ENCODE measurements around the gene NOXO1.
"Not testable (repeated sequence)": the region's sequence is repeated elsewhere in the genome, so short reads cannot be mapped to it uniquely, and the experiment has no call there.

NOXO1 gene, protein sequence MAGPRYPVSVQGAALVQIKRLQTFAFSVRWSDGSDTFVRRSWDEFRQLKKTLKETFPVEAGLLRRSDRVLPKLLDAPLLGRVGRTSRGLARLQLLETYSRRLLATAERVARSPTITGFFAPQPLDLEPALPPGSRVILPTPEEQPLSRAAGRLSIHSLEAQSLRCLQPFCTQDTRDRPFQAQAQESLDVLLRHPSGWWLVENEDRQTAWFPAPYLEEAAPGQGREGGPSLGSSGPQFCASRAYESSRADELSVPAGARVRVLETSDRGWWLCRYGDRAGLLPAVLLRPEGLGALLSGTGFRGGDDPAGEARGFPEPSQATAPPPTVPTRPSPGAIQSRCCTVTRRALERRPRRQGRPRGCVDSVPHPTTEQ

DNA sequence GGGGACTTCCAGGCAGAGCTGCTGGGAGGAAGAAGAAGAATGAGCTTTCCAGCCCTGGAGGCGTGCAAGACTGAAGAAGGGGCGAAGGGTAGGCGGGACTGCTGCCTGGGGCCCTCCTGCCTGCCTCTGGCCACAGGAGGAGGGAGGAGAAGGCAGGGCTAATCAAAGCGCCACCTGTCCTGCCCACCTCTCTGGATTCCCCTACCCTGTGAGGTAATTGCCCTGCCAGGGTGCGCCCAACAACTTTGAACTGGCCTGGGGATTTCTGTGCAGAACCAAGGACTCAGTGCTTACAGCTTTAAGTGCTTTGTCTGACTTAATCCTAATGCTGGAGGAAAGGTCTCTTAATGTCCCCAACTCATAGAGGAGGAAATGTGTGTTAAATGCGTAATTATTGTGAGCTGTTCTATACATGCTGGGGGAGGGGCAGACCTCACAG lies at the start of gene NOXO1:
Gene NOXO1, minus strand, starts transcription at position 72 of the 439 bp plus-strand sequence. CDS start 290 bp downstream, outside the sequence.
- no peak for DNase-seq

DNA sequence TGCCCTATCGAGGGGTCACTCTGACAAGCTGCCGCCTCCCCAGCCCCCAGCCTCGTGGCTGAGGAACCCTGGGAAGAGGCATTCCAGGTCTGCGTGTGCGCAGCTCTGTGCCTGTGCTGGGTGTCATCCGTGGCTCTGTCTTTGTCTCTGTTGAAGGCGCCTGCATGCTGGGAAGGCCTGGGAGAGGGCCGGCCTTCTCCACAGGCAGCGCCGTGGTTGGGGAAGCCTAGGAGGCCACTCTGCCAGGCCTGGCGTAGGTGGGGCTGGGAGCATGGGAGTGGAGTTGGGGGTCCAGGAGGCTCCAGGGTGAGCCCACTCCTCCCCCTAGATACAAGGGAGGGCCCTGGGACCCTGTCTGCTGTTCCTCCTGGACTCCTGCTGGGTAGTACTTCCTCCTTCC lies 48.8 kb upstream of the NOXO1 start:
- DNase-seq = no peak

DNA sequence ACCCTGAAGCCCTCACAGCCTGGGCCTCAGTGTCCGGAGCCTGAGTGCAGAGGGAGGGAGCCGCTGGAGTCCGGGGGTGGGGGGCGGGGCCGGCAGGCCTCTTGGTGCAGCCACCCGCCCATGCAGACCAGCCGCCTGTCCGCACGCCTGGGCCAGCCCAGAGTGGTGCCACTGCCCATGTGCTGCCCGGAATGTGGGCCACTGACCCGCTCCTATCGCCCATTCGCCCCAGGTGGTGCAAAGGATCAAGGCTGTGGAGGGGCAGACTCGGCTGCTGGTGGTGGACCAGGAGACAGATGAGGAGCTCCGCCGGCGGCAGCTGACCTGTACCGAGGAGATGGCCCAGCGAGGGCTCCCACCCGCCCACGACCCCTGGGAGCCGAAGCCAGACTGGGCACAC lies 48.1 kb upstream of the NOXO1 start:
- DNase-seq = no peak

DNA sequence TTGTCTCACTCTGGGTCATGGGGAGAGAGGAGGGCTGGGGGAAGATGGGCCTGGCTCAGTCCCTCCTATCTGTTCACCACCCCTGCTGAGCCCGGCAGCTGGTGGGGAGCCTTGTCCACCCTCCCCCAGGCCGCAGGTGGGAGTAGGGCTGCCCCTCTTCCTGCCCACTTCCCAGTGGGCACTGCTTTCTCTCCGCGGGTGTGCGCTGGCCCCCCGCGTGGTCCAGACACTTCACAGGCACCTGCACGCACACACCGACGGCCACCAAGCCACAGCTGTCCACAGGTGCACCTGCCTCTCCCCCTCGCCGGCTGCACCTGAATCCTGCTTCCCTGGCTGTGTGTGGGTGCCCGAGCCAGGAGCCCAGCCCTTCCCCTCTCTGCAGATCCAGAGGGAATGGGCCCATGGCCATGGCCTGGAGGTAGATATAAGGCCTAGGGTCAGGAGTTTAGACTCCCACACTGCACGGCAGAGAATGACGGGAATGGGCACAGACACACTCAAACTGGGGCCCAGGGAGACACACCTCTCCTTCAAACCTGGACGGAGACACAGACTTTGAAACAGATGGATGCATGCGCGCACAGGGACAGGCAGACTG lies 47.5 kb upstream of the NOXO1 start:
- no peak for DNase-seq

DNA sequence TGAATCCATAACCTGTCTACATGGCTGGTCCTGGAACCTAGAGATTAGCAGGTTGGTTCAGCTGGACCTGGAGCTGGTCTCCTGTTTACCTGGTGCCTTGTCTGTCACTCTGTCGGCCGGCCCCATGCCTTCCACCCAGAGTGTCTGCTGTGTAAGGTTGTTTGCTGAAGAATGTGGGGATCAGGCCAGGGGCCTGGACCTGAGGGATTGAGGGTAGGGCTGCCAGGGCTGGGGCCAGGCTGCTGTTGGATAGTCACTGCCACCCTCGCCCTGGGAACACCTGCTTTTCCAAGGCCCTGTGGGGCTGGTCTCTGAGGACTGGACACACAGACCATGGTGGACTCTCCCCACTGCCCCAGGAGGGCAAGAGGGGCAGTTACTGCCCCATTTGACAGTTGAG lies 46.9 kb upstream of the NOXO1 start:
- no peak for DNase-seq

DNA sequence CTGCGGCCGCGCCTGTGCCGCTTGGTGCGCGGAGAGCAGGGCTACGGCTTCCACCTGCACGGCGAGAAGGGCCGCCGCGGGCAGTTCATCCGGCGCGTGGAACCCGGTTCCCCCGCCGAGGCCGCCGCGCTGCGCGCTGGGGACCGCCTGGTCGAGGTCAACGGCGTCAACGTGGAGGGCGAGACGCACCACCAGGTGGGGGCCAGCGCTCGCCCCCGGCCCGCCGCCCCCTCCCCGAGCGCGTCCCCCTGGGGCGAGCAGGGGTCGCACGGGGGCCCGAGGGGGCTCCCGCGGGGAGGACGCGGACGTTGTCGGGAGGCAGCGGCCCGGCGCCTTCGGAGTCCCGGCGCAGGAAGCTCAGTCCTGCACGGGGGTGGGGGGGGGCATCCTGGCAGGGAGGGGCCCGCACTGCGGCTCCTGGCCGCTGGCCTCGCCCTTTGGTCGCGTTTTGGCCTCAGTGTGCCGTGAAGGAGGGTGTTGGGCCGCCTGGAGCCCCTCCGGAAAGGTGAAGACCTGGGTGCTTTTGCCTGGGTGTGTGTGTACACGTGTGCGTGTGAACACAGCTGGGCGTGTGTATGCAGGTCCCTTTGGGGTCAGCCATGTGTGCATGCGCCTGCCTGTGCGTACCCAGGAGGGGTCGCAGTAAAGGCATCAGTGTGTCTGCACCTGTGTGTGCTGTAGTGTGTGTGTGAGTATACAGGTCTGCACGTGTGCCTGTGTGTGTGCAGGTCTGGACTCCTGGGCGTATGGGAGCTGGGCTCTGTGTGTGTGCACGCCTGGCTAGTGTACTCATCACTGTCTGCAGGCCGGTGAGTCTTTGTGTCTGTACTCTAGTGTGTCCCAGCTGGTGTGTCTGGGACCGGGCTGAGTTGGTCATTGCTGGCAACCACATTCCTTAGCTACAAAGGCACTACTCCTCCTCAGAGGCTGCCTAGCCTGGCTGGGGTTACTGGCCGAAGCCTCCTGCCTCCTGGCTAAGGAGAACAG lies 46.0 kb upstream of the NOXO1 start:
- DNase-seq = peak in 1 of 2 experiments; percentile 42

DNA sequence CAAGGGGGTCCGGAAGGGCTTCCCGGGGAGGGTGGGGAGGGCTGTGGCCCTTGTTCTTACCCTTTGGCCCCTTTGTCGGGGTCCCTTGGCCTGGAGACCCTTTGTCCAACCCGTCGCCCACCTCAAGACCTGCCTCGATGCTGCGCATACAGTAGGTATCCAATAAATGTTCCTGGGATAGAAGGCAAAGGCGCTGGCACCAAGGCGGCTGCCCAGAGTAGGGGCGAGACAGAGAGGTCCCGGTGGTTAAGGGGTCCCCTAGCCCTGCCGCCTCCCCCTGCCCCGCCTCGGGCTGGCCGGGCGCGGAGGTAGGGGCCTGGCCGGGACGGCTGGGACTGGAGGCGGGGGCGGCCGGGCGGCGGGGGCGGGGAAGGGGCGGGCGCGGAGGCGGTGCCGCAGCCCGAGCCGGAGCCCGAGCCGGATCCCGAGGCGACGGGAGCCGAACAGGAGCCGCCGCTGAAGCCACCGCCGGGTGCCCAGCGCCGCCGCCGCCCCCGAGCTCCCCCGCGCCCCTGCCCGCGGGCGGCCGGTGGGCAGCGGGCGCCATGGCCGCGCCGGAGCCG lies 45.3 kb upstream of the NOXO1 start, which contains the start of gene NHERF2:
Gene NHERF2, plus strand, starts transcription at position 442 of the 563 bp plus-strand sequence. Its CDS starts 104 bp downstream, at position 546.
- DNase-seq = peak in 1 of 2 experiments; percentile 28

DNA sequence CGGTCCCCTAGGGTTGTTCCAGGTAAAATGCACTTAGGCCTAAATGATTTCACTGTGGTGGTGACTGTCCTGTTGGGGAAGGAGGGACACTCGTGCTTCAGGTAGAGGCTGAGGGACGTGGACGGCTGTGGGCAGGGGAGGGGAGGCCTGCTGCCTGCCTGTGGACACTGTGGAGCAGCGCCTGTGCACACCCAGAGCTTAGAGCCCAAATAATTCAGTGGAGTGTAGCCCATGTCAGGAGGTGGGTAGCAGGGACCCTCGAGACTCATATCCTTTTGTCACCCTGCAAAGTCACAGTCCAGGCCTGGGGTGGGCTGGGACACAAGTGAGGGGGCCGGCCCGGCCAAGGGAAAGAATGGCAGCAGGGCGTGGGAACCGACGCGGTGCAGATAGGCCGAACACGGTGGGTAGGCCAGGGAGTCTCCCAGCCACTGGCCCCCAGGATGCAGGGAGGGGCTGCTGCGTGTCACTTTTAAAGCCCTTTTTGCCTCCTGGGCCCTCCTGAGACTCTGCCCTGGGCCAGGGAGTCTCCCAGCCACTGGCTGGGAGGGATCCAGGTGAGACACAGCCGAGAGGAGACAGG lies 44.7 kb upstream of the NOXO1 start:
- no peak for DNase-seq

DNA sequence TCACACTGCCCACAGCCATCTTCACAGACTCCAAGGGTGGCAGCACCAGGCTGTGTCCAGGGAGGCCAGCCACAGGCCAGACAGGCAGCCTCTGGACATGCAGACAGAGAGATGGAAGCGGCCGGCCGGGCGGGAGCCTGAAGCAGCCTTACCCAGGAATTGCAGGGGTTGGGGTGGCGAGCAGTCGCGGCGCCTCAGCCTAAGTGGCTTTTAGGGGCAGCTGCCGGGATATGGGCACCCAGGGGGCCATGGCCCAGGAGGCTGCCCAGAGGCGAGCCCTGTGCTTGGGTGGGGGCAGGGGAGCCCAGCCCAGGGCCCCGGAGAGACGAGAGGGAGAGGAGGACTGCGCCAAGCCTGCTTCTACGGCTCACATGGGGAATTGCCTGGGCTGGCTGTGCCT lies 44.0 kb upstream of the NOXO1 start:
- no peak for DNase-seq

DNA sequence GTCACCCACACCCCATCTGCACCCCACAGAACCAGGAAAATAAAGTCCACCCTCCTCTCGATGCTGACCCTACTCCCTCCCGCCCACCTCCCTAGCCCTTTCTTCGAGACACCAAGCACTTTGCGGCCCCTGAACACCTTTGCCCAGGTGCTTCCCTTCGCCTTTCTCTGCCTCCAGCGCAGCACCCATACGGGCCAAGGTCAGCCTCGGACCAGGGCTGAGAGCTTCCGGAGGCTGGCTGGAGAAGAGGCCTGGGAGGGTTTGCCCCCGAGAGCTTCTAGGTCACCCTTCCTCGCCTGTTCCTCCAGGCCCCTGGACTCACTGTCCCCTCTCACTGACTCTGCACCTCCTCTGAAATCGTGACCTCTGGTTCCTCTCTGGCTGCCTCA lies 42.8 kb upstream of the NOXO1 start:
- DNase-seq = no peak

DNA sequence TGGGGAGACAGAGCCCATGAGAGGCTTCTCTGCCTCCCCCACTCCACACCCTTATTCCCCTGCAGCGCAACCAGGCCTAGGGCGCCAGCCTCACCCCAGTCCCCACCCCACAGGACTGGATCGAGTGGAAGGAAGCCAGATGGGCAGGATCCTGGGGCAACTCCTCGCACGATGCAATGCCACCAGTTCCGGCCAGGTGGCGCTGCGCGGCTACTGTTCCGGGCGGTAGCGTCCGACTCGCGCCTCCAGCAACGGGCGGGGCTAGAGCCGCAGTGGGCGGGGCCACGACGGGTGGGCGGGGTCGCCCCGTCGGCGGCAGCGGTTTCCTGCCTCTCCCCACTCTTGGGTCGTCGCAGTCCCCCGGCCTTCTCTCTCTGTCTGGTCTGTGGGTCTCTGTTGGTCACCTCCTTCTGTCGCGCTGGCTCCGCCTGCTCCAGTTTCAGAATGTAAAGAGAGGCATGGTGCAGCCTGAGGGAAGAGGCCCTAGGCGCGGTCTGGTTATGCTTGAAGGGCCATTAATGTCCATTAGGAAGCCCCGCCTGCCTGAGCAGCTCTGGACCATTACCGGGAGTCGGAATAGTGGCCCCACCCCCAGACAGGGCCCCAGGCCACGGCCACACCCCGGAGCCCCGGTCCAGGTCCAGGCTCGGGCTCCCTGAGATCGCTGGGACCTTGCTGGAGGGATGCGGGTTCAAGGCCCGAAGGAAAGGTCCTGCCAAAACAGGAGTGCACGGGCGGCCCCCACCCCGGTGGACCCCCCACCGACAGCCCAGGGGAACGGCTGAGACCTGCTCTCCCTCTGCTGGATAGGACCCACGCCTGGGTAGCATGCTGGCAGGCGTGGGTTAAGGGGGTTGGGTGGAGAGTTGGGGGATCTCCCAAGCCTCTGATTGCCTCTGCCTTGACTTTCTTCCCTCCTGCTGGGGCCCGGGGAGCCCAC lies 42.1 kb upstream of the NOXO1 start:
- DNase-seq = peak; percentile 65 to 94

DNA sequence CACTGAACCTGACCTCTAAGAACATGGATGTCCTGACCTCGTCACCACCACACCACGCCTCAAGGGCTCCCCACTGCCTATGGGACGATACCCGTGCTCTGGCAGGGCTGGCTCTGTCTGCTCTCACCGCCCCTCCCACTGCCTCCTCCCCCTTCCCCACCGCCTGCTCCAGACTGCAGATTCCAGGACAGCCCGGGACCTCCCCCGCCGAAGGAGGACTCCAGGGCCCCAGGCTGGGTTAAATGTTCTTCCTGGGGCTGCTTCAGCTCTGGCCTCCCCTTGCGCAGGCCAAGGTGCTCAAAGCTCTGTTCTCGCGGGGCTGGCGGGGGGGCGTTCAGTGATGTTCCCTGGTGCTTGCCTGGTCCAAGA lies 41.4 kb upstream of the NOXO1 start:
- DNase-seq = no peak

DNA sequence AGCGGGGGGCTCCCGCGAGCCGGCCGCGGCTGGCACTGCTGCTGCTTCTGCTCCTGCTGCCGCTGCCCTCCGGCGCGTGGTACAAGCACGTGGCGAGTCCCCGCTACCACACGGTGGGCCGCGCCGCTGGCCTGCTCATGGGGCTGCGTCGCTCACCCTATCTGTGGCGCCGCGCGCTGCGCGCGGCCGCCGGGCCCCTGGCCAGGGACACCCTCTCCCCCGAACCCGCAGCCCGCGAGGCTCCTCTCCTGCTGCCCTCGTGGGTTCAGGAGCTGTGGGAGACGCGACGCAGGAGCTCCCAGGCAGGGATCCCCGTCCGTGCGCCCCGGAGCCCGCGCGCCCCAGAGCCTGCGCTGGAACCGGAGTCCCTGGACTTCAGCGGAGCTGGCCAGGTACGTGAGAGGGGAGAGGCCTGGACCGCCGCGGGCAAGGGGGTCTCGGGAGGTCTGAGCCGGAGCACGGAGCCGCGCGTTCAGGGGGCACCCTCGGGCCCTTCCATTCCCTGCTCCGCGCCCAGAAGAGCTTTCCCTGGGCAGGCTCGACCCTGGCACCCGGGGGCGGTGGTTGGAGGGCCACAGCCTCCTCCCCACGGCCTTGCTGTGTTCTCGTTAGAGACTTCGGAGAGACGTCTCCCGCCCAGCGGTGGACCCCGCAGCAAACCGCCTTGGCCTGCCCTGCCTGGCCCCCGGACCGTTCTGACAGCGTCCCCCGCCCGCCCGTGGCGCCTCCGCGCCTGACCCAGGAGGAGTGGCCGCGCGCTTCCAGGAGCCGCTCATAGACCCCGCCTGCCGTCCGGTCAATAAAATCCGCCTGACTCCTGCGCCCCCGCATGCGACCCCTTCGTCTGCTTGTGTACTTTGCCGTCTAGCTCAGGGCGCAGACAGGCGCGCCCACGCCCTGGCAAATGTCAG lies 38.9 kb upstream of the NOXO1 start:
- DNase-seq = peak; percentile 45 to 72

DNA sequence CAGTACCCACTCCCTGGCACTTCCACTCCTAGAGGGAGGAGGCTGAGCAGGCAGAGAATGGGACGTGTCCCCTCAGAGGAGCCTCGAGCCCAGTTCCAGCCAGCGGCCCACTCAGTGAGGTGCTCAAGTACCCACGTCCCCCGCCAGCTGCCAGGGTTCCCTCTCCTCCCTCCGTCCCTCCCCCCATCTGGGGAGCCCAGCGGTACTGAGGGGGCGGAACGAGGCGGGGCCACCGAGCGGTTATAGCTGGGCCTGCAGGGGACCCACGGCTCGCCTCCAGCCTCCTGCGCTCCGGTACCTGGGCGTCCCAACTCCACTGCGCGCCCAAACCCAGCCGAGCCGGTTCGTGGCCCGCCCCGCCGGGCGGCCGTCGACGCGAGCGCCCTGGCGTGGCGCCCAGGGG lies 38.2 kb upstream of the NOXO1 start, which contains the start of gene NPW:
Gene NPW, plus strand, starts transcription at position 268 of the 403 bp plus-strand sequence.
- DNase-seq = peak; percentile 91 to 95

DNA sequence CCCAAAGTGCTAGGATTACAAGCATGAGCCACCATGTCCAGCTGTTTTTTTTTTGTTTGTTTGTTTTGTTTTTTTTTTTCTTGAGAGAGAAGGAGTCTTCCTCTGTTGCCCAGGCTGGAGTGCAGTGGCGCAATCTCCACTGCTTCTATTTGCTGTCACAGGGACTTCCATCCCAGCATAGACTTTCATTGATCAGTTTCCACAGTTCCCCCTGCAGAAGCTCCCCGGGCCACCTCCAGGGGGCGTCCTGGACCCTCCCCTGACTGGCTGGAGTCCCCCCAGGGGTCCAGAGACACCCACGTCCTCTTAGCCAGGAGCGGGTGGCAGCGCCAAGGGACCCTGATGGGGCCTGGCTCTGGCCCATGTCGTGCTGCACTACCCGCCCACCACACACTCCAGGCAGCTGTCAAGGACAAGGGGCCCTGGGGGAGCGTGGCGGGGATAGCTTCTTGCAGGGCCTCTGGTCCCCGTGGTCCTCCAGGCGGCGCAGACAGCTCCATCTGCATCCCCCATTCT lies 35.2 kb upstream of the NOXO1 start:
- peak; percentile 45 to 82 for DNase-seq

DNA sequence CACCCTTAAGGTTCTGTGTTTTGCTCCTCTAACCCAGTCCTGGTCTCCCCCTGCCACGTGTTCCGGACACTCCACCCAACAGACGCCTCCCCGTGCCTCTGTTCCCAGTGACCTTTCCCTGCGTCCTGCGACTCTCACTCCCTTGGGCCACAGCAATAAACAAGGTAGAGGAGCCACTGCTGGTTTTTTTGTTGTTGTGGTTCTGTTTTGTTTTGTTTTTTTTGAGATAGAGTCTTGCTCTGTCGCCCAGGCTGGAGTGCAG lies 34.6 kb upstream of the NOXO1 start:
- no peak for DNase-seq

DNA sequence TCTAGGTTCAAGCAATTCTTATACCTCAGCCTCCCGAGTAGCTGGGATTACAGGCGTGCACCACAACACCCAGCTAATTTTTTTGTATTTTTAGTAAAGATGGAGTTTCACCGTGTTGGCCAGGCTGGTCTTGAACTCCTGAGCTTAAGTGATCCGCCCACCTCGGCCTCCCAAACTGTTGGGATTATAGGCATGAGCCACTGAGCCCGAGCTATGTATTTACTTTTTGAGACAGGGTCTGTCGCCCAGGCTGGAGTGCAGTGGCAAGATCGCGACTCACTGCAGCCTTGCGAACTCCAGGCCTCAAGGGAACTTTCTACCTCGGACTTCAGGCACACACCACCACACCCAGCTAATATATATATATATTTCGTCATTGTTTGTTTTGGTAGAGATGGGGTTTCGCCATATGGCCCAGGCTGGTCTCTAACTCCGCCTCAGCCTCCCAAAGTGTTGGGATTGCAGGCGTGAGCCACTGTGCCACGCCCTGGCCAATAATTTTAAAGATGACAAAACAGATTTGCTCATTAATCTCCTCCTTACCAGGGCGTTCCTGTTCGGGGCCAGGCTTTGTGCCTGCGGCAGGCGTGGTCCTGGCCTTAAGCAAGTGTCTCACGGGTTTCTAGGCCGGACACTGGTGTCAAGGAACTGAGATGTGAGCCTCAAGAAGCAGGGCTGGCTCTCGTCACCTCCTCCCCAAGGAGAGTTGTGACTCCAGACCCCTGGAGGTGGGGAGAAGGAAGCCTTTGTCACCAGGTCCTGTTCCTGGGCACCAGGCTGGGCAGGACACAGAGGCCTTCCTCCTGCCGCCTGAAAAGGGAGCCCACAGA lies 34.1 kb upstream of the NOXO1 start:
- DNase-seq = peak; percentile 62 to 79

DNA sequence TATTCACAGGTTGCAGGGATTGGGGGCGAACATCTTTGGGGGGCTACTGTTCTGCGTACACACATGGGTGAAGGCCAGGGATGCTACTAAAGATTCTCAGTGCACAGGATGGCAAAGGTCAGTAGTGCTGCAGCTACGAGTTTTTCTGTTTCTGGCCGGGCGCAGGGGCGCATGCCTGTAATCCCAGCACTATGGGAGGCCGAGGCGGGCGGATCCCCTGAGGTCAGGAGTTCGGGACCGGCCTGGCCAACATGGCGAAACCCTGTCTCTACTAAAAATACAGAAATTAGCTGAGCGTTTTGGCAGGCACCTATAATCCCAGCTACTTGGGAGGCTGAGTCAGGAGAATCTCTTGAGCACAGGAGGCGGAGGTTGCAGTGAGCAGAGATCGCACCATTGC lies 32.3 kb upstream of the NOXO1 start:
- no peak for DNase-seq

DNA sequence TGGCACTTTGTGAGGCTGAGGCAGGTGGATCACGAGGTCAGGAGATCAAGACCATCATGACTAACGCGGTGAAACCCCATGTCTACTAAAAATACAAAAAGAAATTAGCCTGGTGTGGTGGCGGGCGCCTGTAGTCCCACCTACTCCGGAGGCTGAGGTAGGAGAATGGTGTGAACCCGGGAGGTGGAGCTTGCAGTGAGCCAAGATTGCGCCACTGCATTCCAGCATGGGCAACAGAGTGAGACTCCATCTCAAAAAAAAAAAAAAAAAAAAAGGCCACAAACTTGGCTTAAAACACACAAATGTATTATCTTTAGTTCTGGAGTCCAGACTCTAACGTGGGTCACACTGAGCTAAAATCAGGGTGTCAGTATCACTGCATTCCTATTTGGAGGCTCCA lies 30.5 kb upstream of the NOXO1 start:
- not testable (repeated sequence) for DNase-seq

Data from NCI-H524 (cell line).